Ovary (tissue), 3 donors: ENCODE results near the gene SPATA24.

Source experiments
- CTCF ChIP-seq, 3 donors: fragments of 450-650 bp in 2 of 3; fragments of 200-600 bp in 1 of 3; IDR thresholded peaks; one replicate each; pipeline versions ENCODE4 v1.5.1 to v1.8.0; 2016 to 2022; ENCODE audit warnings: antibody characterized with exemption in 3 of 3, mild to moderate bottlenecking in 1 of 3
- POLR2A ChIP-seq: fragments of 450-650 bp; IDR thresholded peaks from one replicate; pipeline ENCODE4 v1.6.1; 2017; ENCODE audit warnings: antibody characterized with exemption, mild to moderate bottlenecking, moderate library complexity
- donor health status: DM: no; HTN: no; CAD: no.

GRCh38 chr5:139394654-139395566 lies 9.0 kb downstream of the SPATA24 start, which contains the start of gene PROB1:
- TF ChIP-seq CTCF (IDR thresholded peaks at IDR 0.05) (no peak), POLR2A (no peak)
